Immature natural killer cell (primary cell): ENCODE measurements around the gene WDR18. TPM values are rescaled to one million over a fixed set of nuclear protein-coding genes. Genes with fewer than 3 reads are reported as not detected.

ENCODE experiments used
- DNase-seq, 3 donors: peaks; one replicate each; pipeline ENCODE4 v3.0.0; 2022; ENCODE audit warnings: mixed read lengths in 1 of 3
- H3K27ac Mint-ChIP-seq, 6 donors: one replicate each; pipeline ENCODE4 v1.8.0; 2020; ENCODE audit warnings: mixed read lengths in 6 of 6, mild to moderate bottlenecking in 5 of 6, inconsistent platforms in 4 of 6, moderate library complexity in 3 of 6
- H3K27me3 Mint-ChIP-seq, 3 donors: one replicate each; pipeline ENCODE4 v1.8.0; 2020 to 2021; ENCODE audit warnings: low read depth in 3 of 3, mild to moderate bottlenecking in 3 of 3, mixed read lengths in 3 of 3, moderate library complexity in 3 of 3, inconsistent platforms in 1 of 3
- H3K36me3 Mint-ChIP-seq, 3 donors: one replicate each; pipeline ENCODE4 v1.8.0; 2020; ENCODE audit warnings: mixed read lengths in 3 of 3, inconsistent platforms in 2 of 3, mild to moderate bottlenecking in 2 of 3
- H3K4me1 Mint-ChIP-seq, 2 donors: one replicate each; pipeline ENCODE4 v1.8.0; 2020; ENCODE audit warnings: inconsistent platforms in 2 of 2, mild to moderate bottlenecking in 2 of 2, mixed read lengths in 2 of 2, moderate library complexity in 1 of 2
- H3K4me3 Mint-ChIP-seq, 5 donors: one replicate each; pipeline ENCODE4 v1.8.0; 2020; ENCODE audit warnings: mild to moderate bottlenecking in 5 of 5, mixed read lengths in 5 of 5, inconsistent platforms in 3 of 5, moderate library complexity in 3 of 5
- H3K9me3 Mint-ChIP-seq, 6 donors: one replicate each; pipeline ENCODE4 v1.8.0; 2020; ENCODE audit warnings: mild to moderate bottlenecking in 6 of 6, mixed read lengths in 6 of 6, inconsistent platforms in 4 of 6, moderate library complexity in 3 of 6
- polyA plus RNA-seq, 3 donors: library from polyadenylated mRNA; unstranded; fragments of 300-500 nt; fragmentation: Illumina TruSeq; gene quantifications; one replicate each; pipeline ENCODE4 v1.2.3, GENCODE V29; 2021

WDR18 gene
- polyA plus RNA-seq, 3 donors from 2014 or later = 60.5 to 116 (median 70.9) TPM

GRCh38 chr19:1006711-1007398 lies 22.7 kb downstream of the WDR18 start:
- Mint-ChIP-seq H3K36me3 (no peaks in the 10 kb centered on the region), H3K4me3 (no peak overlapping the region), H3K27me3 (peaks cover 0 to 1% (median 0%) of the 10 kb centered on the region in 3 donors), H3K4me1 (no peaks in the 10 kb centered on the region), H3K27ac (no peak overlapping the region), H3K9me3 (no peaks in the 10 kb centered on the region)
- DNase-seq = no peak

GRCh38 chr19:1007399-1008251 lies 23.5 kb downstream of the WDR18 start:
- Mint-ChIP-seq H3K27me3 (peaks cover 0 to 1% (median 0%) of the 10 kb centered on the region in 3 donors), H3K27ac (no peak overlapping the region), H3K4me1 (no peaks in the 10 kb centered on the region), H3K36me3 (no peaks in the 10 kb centered on the region), H3K9me3 (no peaks in the 10 kb centered on the region), H3K4me3 (no peak overlapping the region)
- DNase-seq = no peak

- no peaks in the 10 kb centered on the region for H3K9me3 Mint-ChIP-seq
- no peaks in the 10 kb centered on the region for H3K27me3 Mint-ChIP-seq
- no peaks in the 10 kb centered on the region for H3K4me1 Mint-ChIP-seq
- no peak overlapping the region for H3K27ac Mint-ChIP-seq
- no peaks in the 10 kb centered on the region for H3K36me3 Mint-ChIP-seq
- DNase-seq = no peak
- H3K4me3 Mint-ChIP-seq = no peak overlapping the region
Measured at GRCh38 chr19:1008268-1009040, 24.3 kb downstream of the WDR18 start.

GRCh38 chr19:1009041-1009980 lies 25.2 kb downstream of the WDR18 start:
- no peaks in the 10 kb centered on the region for H3K36me3 Mint-ChIP-seq
- H3K9me3 Mint-ChIP-seq = no peaks in the 10 kb centered on the region
- DNase-seq = no peak
- H3K4me1 Mint-ChIP-seq = peaks cover 0 to 3% of the 10 kb centered on the region in 2 donors
- H3K27ac Mint-ChIP-seq = no peak overlapping the region
- no peak overlapping the region for H3K4me3 Mint-ChIP-seq
- H3K27me3 Mint-ChIP-seq = no peaks in the 10 kb centered on the region

- Mint-ChIP-seq H3K27me3 (no peaks in the 10 kb centered on the region), H3K4me1 (peaks cover 0 to 3% of the 10 kb centered on the region in 2 donors), H3K27ac (no peak overlapping the region), H3K9me3 (no peaks in the 10 kb centered on the region), H3K4me3 (no peak overlapping the region), H3K36me3 (no peaks in the 10 kb centered on the region)
- no peak for DNase-seq
Measured at GRCh38 chr19:1009981-1010538, 25.9 kb downstream of the WDR18 start.

- H3K36me3 Mint-ChIP-seq = no peaks in the 10 kb centered on the region
- H3K27me3 Mint-ChIP-seq = peaks cover 0 to 2% (median 0%) of the 10 kb centered on the region in 3 donors
- no peak overlapping the region for H3K27ac Mint-ChIP-seq
- peaks cover 0 to 7% of the 10 kb centered on the region in 2 donors for H3K4me1 Mint-ChIP-seq
- H3K4me3 Mint-ChIP-seq = no peak overlapping the region
- no peaks in the 10 kb centered on the region for H3K9me3 Mint-ChIP-seq
- DNase-seq = no peak
Measured at GRCh38 chr19:1010586-1011510, 26.7 kb downstream of the WDR18 start.

- DNase-seq = no peak
- Mint-ChIP-seq H3K9me3 (no peaks in the 10 kb centered on the region), H3K36me3 (no peaks in the 10 kb centered on the region), H3K4me3 (no peak overlapping the region), H3K27me3 (peaks cover 0 to 4% (median 1%) of the 10 kb centered on the region in 3 donors), H3K4me1 (peaks cover 7 to 16% of the 10 kb centered on the region in 2 donors), H3K27ac (no peak overlapping the region)
Measured at GRCh38 chr19:1011831-1012333, 27.7 kb downstream of the WDR18 start.

- Mint-ChIP-seq H3K4me3 (no peak overlapping the region), H3K9me3 (no peaks in the 10 kb centered on the region), H3K27me3 (peaks cover 2 to 8% (median 2%) of the 10 kb centered on the region in 3 donors), H3K27ac (no peak overlapping the region), H3K36me3 (no peaks in the 10 kb centered on the region), H3K4me1 (peaks cover 11 to 20% of the 10 kb centered on the region in 2 donors)
- DNase-seq = no peak
Measured at GRCh38 chr19:1012334-1012733, 28.2 kb downstream of the WDR18 start.

- DNase-seq = no peak
- H3K4me3 Mint-ChIP-seq = no peak overlapping the region
- H3K27ac Mint-ChIP-seq = no peak overlapping the region
- no peaks in the 10 kb centered on the region for H3K9me3 Mint-ChIP-seq
- peaks cover 2 to 8% (median 3%) of the 10 kb centered on the region in 3 donors for H3K27me3 Mint-ChIP-seq
- no peaks in the 10 kb centered on the region for H3K36me3 Mint-ChIP-seq
- peaks cover 20 to 29% of the 10 kb centered on the region in 2 donors for H3K4me1 Mint-ChIP-seq
Measured at GRCh38 chr19:1013218-1013617, 29.1 kb downstream of the WDR18 start.

GRCh38 chr19:1014161-1015060 lies 30.3 kb downstream of the WDR18 start:
- Mint-ChIP-seq H3K4me3 (no peak overlapping the region), H3K4me1 (peaks cover 20 to 40% of the 10 kb centered on the region in 2 donors), H3K9me3 (no peaks in the 10 kb centered on the region), H3K27me3 (peaks cover 2 to 8% (median 3%) of the 10 kb centered on the region in 3 donors), H3K36me3 (no peaks in the 10 kb centered on the region), H3K27ac (peak overlapping the region in 1 of 6 donors; percentile 40)
- no peak for DNase-seq
